ENCODE data around the gene SLC37A2.

- no peak for TF ChIP-seq CTCF (IDR thresholded peaks at IDR 0.05; ENCODE audit: low read depth, low read length, poor library complexity, severe bottlenecking)
- TF ChIP-seq EZH2phosphoT487 (IDR thresholded peaks at IDR 0.05; ENCODE audit: borderline replicate concordance, low read length) = no peak
Observed at GRCh38 chr11:125062218-125062930, 731 bp upstream of the SLC37A2 start.
